ENCODE data around the gene RFC1. TPM values are rescaled to one million over a fixed set of nuclear protein-coding genes. Genes with fewer than 3 reads are reported as not detected.

Gene RFC1
- total RNA-seq, 1 experiment from 2014 or later: 65.7 TPM

GRCh38 chr4:39255266-39255665 lies 110.9 kb downstream of the RFC1 start:
- BruUV-seq (replicated peaks): no TSS peak
- intact Hi-C loops (cut with micrococcal nuclease; ENCODE audit: unreplicated experiment): no loop called here
- Histone ChIP-seq H3K9me3 (ENCODE audit: insufficient read depth, low read depth) (no peaks in the 10 kb centered on the region), H3K4me1 (replicated peaks; ENCODE audit: insufficient read depth) (peaks cover 13% of the 10 kb centered on the region), H2AFZ (no peak overlapping the region), H3K27me3 (ENCODE audit: insufficient read depth, low read depth) (no peaks in the 10 kb centered on the region), H4K20me1 (ENCODE audit: insufficient read depth) (no peaks in the 10 kb centered on the region), H3K27ac (peak overlapping the region; percentile 15), H3K36me3 (ENCODE audit: low read depth) (0 out of 2 replicates have a peak, but pooled peaks cover 4% of the 10 kb centered on the region), H3K4me3 (no peak overlapping the region), H3K4me2 (peak overlapping the region; percentile 34; the same call in 1 of the 2 replicates), H3K9me2 (ENCODE audit: insufficient read depth) (no peaks in the 10 kb centered on the region), H3K79me2 (ENCODE audit: low read depth) (no peaks in the 10 kb centered on the region), H3F3A (ENCODE audit: insufficient read depth, low read depth) (0 out of 2 replicates have a peak, but pooled peaks cover 6% of the 10 kb centered on the region)
- CTCF ChIA-PET: no interaction called here
- peak; percentile 28 to 70 for DNase-seq
- POLR2A ChIA-PET (ENCODE audit: unreplicated experiment): no interaction called here
- TF ChIP-seq EZH2 (IDR thresholded peaks at IDR 0.05; ENCODE audit: low read depth): no peak
- TF ChIP-seq CTCF (conservative IDR thresholded peaks at IDR 0.05): no peak

GRCh38 chr4:39243462-39243861 lies 122.7 kb downstream of the RFC1 start:
- H3K9me3 ChIP-seq (ENCODE audit: insufficient read depth, low read depth): no peaks in the 10 kb centered on the region; the same call in 1 of the 2 replicates
- no peak overlapping the region for H3K4me2 ChIP-seq
- TF ChIP-seq EZH2 (IDR thresholded peaks at IDR 0.05; ENCODE audit: low read depth): no peak
- TF ChIP-seq CTCF (conservative IDR thresholded peaks at IDR 0.05): no peak
- no peak overlapping the region for H3K27ac ChIP-seq
- BruUV-seq (replicated peaks): no TSS peak
- no peaks in the 10 kb centered on the region for H3F3A ChIP-seq (ENCODE audit: insufficient read depth, low read depth)
- CTCF ChIA-PET: no interaction called here
- no peaks in the 10 kb centered on the region; the same call in 1 of the 2 replicates for H3K36me3 ChIP-seq (ENCODE audit: low read depth)
- no peak for DNase-seq
- intact Hi-C loops (cut with micrococcal nuclease; ENCODE audit: unreplicated experiment): no loop called here
- no peaks in the 10 kb centered on the region for H3K79me2 ChIP-seq (ENCODE audit: low read depth)
- H4K20me1 ChIP-seq (ENCODE audit: insufficient read depth): no peaks in the 10 kb centered on the region
- H3K4me3 ChIP-seq: no peak overlapping the region
- no peaks in the 10 kb centered on the region for H3K27me3 ChIP-seq (ENCODE audit: insufficient read depth, low read depth)
- POLR2A ChIA-PET (ENCODE audit: unreplicated experiment): no interaction called here
- no peaks in the 10 kb centered on the region for H3K9me2 ChIP-seq (ENCODE audit: insufficient read depth)
- no peak overlapping the region for H2AFZ ChIP-seq
- H3K4me1 ChIP-seq (replicated peaks; ENCODE audit: insufficient read depth): no peaks in the 10 kb centered on the region

Small RNA genes lying within 50 kb of the gene (microRNA-seq; reads per million reads assigned to microRNA genes)
- gene MIR5591 (ENCODE audit: borderline number of aligned reads, borderline replicate concordance): not detected

Other genes starting within 250 kb of the RFC1 start
- gene WDR19, start 183.8 kb downstream of the RFC1 start, total RNA-seq (2021): 26.1 and 33.2 TPM in 2 replicates
- gene KLB, start 40.6 kb upstream of the RFC1 start, total RNA-seq (2021): not detected in 2 replicates
- 792 and 1,023 TPM in 2 replicates for gene RPL9, start 92.6 kb upstream of the RFC1 start, total RNA-seq (2021)
- 16.3 and 16.4 TPM in 2 replicates for gene LIAS, start 92.7 kb upstream of the RFC1 start, total RNA-seq (2021)
- 88.6 and 98.5 TPM in 2 replicates for gene UGDH, start 161.1 kb upstream of the RFC1 start, total RNA-seq (2021)